DLD1 (cell line): ENCODE measurements around the gene HYAL1.
"Not testable (repeated sequence)": the region's sequence is repeated elsewhere in the genome, so short reads cannot be mapped to it uniquely, and the experiment has no call there.

Experiments used
- in situ Hi-C: cut with HindIII; loops from 2 replicates; pipeline ENCODE4 v1.10.0; 2017; ENCODE audit warnings: low sequenced_read_pairs

Gene HYAL1

GRCh38 chr3:50319894-50320625 is 16.7 kb upstream of the HYAL1 start:
- in situ Hi-C loops, result no loop called here

GRCh38 chr3:50319181-50319893 is 16.0 kb upstream of the HYAL1 start:
- in situ Hi-C loops, result no loop called here

- in situ Hi-C loops, result no loop called here
Measured at GRCh38 chr3:50318615-50319014, 15.2 kb upstream of the HYAL1 start.

GRCh38 chr3:50318163-50318562 is 14.8 kb upstream of the HYAL1 start:
- in situ Hi-C loops, result no loop called here

GRCh38 chr3:50317300-50317699 is 13.9 kb upstream of the HYAL1 start:
- in situ Hi-C loops, result no loop called here

DNA sequence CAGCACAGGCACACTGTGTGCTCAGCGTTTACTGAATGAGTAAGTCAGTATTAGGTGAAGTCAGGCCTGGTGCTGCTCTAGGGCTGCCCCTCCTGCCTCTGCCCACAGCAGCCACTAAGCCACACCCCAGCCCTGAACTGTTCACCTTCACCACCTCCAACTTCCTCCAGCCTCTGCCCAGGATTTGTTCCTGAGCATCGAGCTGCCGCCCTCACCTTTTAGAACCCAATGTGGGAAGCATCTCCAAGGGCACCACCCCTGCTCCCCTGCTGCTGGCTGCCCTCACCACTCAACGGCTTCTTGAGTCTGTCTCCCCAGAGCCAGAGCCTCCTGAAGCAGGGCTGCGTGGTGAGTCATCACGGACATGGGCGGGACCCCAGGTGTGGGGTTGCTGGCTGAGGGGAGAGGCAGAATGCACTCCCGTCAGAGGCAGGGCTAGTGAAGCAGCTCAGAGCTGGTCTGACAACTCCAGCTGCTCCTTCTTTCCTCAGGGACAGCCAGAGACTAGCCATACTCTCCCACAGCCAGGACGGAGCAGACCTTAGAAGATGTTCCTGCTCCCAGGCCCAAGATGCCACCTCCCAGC is 13.4 kb upstream of the HYAL1 start:
- in situ Hi-C loops, result no loop called here

DNA sequence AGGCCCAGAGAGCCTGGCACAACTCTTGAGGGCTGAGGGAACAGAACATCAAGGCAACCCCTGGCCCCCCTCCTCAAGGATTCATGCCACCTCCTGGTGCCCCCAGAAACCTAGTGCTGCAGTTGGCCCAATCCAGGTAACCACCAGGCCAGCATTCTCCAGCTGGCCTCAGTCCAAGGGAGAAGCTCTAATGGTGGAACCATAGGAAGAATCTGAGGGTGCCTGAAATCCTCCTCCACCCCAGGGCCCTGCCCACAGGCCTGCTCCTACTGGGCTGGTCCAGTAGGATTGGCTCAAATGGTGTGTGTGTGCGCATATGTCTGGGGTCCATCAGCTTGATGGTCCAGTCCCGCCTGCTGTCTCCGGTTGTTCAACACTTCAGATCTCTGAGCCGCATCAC is 11.4 kb upstream of the HYAL1 start:
- in situ Hi-C loops, result no loop called here

DNA sequence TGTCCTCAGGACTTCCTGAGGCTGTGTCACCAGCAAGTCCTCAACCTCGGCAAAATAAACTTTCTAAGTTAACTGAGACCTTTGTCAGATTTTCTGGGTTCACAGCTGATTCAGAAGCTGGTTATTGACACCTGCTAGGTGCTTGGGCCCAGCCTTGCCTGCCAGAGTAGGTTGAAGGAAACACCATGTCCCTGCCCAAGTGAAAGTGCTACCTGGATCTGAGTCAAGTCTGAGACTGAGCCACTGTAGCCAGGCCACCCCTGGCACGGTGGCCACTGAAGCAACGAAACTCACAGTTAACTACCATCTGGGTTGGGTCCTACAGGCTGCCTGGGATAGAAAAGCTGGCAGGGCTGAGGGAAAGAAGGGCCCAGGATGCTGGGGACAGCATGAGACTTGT is 11.0 kb upstream of the HYAL1 start:
- in situ Hi-C loops, result no loop called here

GRCh38 chr3:50312041-50312440 is 8.7 kb upstream of the HYAL1 start:
- in situ Hi-C loops, result not testable (repeated sequence)

- in situ Hi-C loops, result no loop called here
Measured at GRCh38 chr3:50304601-50305000, 1.2 kb upstream of the HYAL1 start.

DNA sequence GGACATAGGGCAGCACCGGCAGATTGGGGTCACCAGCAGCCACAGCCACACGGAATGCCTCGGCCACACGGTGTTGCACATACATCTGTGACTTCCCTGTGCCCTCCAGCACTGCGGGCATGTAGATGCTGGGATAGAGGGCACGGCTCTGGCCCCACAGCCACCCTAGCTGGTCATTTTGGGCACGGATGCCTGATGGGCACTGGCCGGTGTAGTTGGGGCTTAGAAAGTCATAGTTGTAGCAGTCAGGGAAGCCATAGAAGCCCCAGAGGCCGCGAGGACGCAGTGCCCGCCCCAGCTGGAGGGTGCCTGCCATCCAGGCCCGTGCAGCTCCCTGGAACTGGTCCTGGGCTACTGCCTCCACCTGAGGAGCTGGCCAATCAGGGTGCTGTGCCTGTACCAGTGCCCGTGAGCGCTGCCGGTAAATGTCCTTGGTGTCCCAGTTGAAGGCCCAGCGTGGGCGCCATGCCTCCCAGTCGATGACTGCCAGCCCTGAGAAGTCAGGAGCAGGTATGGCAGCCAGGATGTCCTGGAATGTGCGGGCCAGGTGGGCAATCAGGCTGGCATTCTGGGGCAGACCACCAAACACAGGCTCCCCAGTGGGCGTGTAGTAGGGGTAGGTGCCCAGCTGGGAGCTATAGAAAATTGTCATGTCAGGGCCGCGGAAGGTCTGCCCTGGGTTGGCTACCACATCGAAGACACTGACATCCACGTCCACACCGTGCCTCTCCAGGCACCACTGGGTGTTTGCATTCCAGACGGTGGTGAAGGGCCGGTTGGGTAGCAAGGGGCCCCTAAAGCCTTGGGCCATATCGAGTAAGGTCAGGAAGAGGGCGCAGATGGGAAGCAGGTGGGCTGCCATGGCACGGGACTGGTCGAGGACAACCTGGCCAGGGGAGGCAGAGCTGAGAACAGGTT is 1.0 kb downstream of the HYAL1 start:
- in situ Hi-C loops, result no loop called here

- in situ Hi-C loops, result no loop called here
Measured at GRCh38 chr3:50300681-50301254, 2.6 kb downstream of the HYAL1 start.

GRCh38 chr3:50299929-50300680 is 3.3 kb downstream of the HYAL1 start:
- in situ Hi-C loops, result no loop called here

- in situ Hi-C loops, result no loop called here
Measured at GRCh38 chr3:50299638-50299928, 3.8 kb downstream of the HYAL1 start.

- in situ Hi-C loops, result no loop called here
Measured at GRCh38 chr3:50298836-50299637, 4.3 kb downstream of the HYAL1 start, which contains the start of the genes HYAL3 and NAA80. Gene HYAL3, minus strand, starts transcription at chr3:50299405. Its CDS starts 3,803 bp downstream, at chr3:50295602. Gene NAA80, minus strand, starts transcription at chr3:50299405. Its CDS starts 1,942 bp downstream, at chr3:50297463.

DNA sequence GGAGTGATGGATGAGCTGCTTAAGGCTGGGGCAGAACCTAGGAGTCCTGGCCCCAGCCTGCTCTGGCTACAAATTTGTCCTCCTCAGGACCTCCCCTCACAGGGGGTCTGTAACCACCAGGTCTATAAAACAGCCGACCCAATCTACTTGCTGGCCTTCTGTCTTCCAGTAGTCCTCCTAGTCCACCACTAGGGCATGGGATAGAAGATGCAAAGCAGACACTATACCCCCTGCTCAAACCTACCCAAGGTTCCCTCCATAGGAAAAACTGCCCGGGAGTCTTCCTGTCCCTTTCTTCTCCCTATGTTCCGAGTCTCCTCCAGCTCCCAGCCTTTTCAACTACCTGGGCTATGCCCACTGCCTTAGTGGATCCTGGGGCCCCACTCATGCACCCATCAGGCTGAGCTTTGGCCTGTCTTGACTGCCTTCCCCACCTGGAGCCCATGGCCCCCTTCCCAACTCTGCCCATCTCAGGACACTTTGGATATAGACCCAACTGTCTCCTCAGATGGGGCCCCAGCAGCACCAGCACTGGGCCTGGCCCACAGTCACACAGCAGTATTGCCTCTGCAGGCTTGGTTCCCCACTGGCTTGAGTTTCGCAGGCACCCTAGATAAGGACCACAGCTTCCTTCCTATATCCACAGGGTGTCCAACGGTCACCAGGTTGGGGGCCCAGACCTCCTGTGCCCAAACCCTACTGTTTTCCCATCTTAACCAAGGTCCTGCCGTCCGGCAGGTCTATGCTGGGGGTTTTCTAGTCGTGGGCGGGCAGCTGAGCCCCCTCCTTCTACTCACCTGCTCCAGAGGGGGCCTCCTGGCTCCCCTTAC is 5.3 kb downstream of the HYAL1 start:
- in situ Hi-C loops, result no loop called here

- in situ Hi-C loops, result no loop called here
Measured at GRCh38 chr3:50297384-50297775, 6.0 kb downstream of the HYAL1 start.

- in situ Hi-C loops, result no loop called here
Measured at GRCh38 chr3:50296721-50297383, 6.5 kb downstream of the HYAL1 start.
